GM12801 (cell line): ENCODE data around the gene PKLR.

Source experiments
- TF ChIP-seq, protein P1 (sequence below): IDR thresholded peaks from one replicate; pipeline ENCODE4 v1.5.1; 2011; ENCODE audit warnings: control low read depth; ENCODE audit not compliant: insufficient read length; ENCODE audit errors: extremely low read depth

Gene PKLR

DNA sequence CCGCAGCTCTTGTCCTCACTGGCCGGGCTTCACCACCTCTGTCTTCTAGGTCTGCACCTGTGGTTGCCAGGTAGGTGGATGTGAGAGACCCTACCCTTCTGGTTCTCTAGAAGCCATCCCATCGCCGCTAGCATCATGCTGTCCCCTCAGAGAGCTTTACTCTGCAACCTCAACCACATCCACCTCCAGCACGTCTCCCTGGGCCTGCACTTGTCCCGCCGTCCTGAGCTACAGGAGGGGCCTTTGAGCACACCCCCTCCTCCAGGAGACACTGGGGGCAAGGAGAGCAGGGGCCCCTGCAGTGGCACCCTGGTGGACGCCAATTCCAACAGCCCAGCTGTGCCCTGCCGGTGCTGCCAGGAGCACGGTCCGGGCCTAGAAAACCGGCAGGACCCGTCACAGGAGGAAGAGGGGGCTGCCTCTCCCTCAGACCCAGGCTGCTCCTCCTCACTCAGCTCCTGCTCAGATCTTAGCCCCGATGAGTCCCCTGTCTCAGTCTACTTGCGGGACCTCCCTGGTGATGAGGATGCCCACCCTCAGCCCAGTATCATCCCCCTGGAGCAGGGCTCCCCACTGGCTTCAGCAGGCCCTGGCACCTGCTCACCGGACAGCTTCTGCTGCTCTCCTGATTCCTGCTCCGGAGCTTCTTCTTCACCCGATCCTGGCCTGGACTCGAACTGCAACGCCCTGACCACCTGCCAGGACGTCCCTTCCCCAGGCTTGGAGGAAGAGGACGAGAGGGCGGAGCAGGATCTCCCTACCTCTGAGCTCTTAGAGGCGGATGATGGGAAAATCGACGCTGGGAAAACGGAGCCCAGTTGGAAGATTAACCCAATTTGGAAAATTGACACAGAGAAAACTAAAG lies 20.6 kb upstream of the PKLR start:
- TF ChIP-seq, protein P1, sequence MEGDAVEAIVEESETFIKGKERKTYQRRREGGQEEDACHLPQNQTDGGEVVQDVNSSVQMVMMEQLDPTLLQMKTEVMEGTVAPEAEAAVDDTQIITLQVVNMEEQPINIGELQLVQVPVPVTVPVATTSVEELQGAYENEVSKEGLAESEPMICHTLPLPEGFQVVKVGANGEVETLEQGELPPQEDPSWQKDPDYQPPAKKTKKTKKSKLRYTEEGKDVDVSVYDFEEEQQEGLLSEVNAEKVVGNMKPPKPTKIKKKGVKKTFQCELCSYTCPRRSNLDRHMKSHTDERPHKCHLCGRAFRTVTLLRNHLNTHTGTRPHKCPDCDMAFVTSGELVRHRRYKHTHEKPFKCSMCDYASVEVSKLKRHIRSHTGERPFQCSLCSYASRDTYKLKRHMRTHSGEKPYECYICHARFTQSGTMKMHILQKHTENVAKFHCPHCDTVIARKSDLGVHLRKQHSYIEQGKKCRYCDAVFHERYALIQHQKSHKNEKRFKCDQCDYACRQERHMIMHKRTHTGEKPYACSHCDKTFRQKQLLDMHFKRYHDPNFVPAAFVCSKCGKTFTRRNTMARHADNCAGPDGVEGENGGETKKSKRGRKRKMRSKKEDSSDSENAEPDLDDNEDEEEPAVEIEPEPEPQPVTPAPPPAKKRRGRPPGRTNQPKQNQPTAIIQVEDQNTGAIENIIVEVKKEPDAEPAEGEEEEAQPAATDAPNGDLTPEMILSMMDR: no peak

GRCh38 chr1:155320661-155321617 lies 19.7 kb upstream of the PKLR start, which contains the start of gene RUSC1:
Gene RUSC1, plus strand, starts transcription at chr1:155320894. Its CDS starts 880 bp downstream, at chr1:155321774.
- TF ChIP-seq, protein P1: no peak

DNA sequence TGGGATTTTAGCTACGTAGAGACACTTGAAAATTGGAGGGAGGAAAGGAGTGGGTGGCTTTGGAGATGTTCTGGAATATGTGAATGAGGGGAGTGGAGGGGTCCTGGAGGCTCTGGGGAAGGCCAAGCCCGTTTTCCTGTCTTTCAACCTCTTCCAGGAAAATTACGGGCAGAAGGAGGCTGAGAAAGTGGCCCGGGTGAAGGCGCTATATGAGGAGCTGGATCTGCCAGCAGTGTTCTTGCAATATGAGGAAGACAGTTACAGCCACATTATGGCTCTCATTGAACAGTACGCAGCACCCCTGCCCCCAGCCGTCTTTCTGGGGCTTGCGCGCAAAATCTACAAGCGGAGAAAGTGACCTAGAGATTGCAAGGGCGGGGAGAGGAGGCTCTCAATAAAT lies 19.0 kb upstream of the PKLR start:
- TF ChIP-seq, protein P1: no peak

DNA sequence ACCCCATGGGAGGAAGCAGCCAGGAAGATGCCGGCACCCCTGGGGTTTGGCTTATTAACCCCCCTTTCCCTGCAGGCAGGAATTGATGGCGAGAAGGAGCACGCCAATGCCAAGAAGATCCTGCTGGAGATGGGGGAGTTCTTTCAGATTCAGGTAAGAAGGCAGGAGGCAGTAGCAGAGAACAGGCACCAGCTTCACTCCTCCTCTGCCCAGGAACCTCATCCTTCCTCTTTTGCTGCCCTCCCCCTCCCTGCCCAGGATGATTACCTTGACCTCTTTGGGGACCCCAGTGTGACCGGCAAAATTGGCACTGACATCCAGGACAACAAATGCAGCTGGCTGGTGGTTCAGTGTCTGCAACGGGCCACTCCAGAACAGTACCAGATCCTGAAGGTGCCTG lies 18.3 kb upstream of the PKLR start:
- TF ChIP-seq, protein P1: no peak

GRCh38 chr1:155318082-155318481 lies 16.8 kb upstream of the PKLR start:
- TF ChIP-seq, protein P1: no peak

GRCh38 chr1:155316922-155317321 lies 15.7 kb upstream of the PKLR start:
- TF ChIP-seq, protein P1: no peak

DNA sequence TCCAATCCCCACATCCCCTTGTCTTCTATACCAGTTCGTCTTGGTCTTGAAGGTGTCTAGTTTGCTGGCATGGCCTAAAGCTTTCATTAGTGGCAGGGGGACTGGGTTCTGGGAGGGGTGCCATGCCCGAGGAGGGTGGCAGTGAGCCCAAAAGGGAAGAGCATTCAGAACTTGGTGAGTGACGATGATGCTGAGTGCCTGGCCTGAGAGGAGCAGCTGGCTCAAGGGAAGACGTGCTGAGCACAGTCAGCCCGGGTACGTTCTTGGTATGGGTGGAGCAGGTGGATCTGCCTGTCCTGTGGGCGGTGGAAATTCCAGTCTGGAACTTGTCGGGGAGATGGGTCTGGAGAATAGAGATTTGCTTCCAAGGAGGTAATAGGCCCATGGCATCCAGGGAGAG lies 12.0 kb upstream of the PKLR start:
- TF ChIP-seq, protein P1: no peak
